Measurements from ENCODE around the gene NTSR2. TPM values are rescaled to one million over a fixed set of nuclear protein-coding genes. Genes with fewer than 3 reads are reported as not detected.

The NTSR2 gene
- total and polyA plus RNA-seq, 2 donors (not counting 3 experiments of a cell fraction or from before 2014, with no cell fraction given), result not detected

- Histone ChIP-seq H3K36me3 (ENCODE audit: control insufficient read depth in 2 of 2, extremely low read depth in 1 of 2, insufficient read depth in 2 of 2, low read length in 2 of 2) (no peaks in the 10 kb centered on the region), H2AFZ (ENCODE audit: low read depth, low read length) (no peak overlapping the region), H3K27ac (ENCODE audit: insufficient read depth, low read depth, low read length) (no peak overlapping the region), H3K27me3 (ENCODE audit: control insufficient read depth in 2 of 2, insufficient read depth in 2 of 2, low read length in 2 of 2) (no peaks in the 10 kb centered on the region), H3K79me2 (ENCODE audit: control insufficient read depth, insufficient read depth, low read length) (no peaks in the 10 kb centered on the region), H3K4me1 (ENCODE audit: control insufficient read depth, extremely low read depth, insufficient read depth, low read length) (no peaks in the 10 kb centered on the region), H4K20me1 (replicated peaks; ENCODE audit: control insufficient read depth, extremely low read depth, insufficient read depth, low read length) (no peaks in the 10 kb centered on the region), H3K9me1 (replicated peaks; ENCODE audit: control insufficient read depth, extremely low read depth, insufficient read depth, low read length) (no peaks in the 10 kb centered on the region), H3K4me3 (replicated peaks in 1 of 3; ENCODE audit: insufficient read depth in 1 of 3, low read depth in 1 of 3, low read length in 3 of 3) (no peak overlapping the region), H3K9ac (replicated peaks; ENCODE audit: extremely low read depth, insufficient read depth, low read length) (no peak overlapping the region), H3K4me2 (ENCODE audit: insufficient read depth, low read length) (no peak overlapping the region), H3K9me3 (replicated peaks; ENCODE audit: control insufficient read depth, insufficient read depth, low read length) (no peaks in the 10 kb centered on the region)
- ChIA-PET POLR2A (no interaction called here), CTCF (interaction anchor here (0.8 kb wide), 1 partner anchor 154 kb away, joined by 3 read pairs; no protein-coding TSS in a partner anchor)
- no TSS peak for BruUV-seq (replicated peaks)
- intact Hi-C loops (cut with micrococcal nuclease) (no loop called here), dilution Hi-C loops (cut with MboI; ENCODE audit: extremely low pct_ligation_motif_present, low sequenced_read_pairs) (no loop called here)
- FAIRE-seq (no peak), DNase-seq (ENCODE audit: low read depth, low spot score) (no peak)
- TF ChIP-seq CTCF (IDR thresholded peaks at IDR 0.05; ENCODE audit: extremely low read depth in 1 of 2, insufficient read depth in 1 of 2, low read depth in 1 of 2, low read length in 2 of 2) (no peak), MYC (IDR thresholded peaks at IDR 0.05; ENCODE audit: low read depth, low read length) (no peak), GATA2 (IDR thresholded peaks at IDR 0.05; ENCODE audit: insufficient read depth, insufficient read length, low read depth, low read length) (no peak), FOS (IDR thresholded peaks at IDR 0.05; ENCODE audit: borderline replicate concordance, insufficient read depth, low read length) (no peak), EZH2 (IDR thresholded peaks at IDR 0.05; ENCODE audit: borderline replicate concordance, low read depth, low read length, severe bottlenecking) (no peak), MAX (IDR thresholded peaks at IDR 0.05; ENCODE audit: insufficient read depth, insufficient read length) (no peak), JUN (IDR thresholded peaks at IDR 0.05; ENCODE audit: borderline replicate concordance, insufficient read depth, insufficient read length, low read depth) (no peak), POLR2AphosphoS5 (IDR thresholded peaks at IDR 0.05; ENCODE audit: insufficient read depth, low read depth, low read length) (no peak), POLR2A (IDR thresholded peaks at IDR 0.05; ENCODE audit: low read depth, low read length) (no peak)
Observed at GRCh38 chr2:11631462-11631861, 38.5 kb downstream of the NTSR2 start.
